ENCODE measurements around the gene CDK13.
A peak's percentile ranks its signal among the peaks of the same experiment; 100 is the strongest.
"Not testable (repeated sequence)": the region's sequence is repeated elsewhere in the genome, so short reads cannot be mapped to it uniquely, and the experiment has no call there.

The CDK13 gene

DNA sequence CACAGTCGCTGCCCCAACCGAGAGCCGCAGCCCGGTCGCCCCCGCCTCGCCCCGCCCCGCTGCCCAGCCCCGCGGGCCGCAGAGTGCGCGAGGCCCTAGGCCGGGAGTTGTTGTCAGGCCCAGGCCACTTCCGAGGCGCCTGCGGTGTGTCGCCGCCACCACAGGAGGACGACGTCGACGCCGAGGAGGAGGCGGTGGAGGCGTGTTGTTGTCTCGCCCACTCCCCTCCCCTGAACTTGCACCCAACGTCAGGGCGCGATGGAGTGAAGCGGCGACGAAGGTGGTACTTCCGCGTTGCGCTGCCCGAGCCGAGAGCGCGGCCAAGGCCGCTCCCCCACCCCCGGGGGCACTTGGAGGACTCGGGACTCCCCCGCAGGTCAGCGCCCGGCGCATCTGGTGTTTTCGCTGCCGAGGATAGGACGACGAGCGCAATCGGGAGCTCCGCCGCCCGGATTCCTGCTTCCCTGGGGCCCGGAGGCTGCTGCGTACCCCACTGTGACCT is at the start of gene CDK13:
TSS of gene CDK13 (plus strand) at position 286 of the 502 bp plus-strand sequence. CDS start 386 bp downstream, outside the sequence.
- peak; percentile 70 for DNase-seq (ENCODE audit: low read depth)

DNA sequence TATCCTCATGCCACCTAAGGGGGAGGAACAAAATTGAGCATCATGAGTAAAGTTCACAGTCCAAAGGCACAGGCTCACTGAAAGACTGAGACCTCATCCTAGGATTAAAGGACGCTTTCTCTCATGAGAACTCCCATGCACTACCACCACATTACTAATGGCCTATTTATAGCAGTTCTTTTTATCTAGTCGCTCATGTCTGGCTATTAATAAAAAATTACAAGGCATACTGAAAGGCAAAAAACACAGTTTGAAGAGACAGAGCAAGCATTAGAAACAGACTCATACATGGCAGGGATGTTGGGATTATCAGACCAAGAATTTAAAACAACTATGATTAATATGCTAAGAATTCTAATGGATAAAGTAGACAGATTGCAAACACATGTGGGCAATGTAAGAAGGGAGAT is 46.0 kb upstream of the CDK13 start:
- peak; percentile 29 for DNase-seq (ENCODE audit: low read depth)

DNA sequence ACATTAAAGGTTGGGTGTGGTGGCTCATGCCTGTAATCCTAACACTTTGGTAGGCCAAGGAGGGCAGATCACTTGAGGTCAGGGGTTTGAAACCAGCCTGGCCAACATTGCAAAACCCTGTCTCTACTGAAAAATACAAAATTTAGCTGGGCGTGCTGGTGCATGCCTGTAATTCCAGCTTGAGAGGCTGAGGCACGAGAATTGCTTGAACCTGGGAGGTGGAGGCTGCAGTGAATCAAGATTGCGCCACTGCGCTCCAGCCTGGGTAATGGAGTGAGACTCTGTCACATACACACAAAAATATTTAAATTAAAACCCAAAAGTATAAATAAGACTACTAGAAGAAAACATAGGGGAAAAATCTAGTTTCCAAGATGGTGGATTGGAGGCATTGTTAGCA is 41.9 kb upstream of the CDK13 start:
- no peak for DNase-seq (ENCODE audit: low read depth)

GRCh38 chr7:39908973-39909372 is 41.1 kb upstream of the CDK13 start:
- no peak for DNase-seq (ENCODE audit: low read depth)

DNA sequence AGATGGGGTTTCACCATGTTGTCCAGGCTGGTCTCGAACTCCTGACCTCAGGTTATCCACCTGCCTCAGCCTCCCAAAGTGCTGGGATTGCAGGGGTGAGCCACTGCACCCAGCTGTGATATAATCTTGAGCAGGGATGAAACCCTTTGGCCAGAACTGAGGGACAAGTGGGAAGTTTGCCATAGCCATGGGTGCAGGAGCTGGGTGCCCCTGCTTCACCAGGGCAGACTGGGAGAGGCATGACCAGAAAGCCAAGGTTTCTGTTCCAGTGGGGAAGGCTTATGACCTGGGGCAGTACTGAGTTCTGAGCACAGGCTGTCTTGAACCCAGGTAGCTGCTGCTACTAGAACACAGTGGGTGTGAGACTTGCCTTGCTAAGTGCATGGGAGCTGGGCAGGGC is 40.5 kb upstream of the CDK13 start:
- no peak for DNase-seq (ENCODE audit: low read depth)

DNA sequence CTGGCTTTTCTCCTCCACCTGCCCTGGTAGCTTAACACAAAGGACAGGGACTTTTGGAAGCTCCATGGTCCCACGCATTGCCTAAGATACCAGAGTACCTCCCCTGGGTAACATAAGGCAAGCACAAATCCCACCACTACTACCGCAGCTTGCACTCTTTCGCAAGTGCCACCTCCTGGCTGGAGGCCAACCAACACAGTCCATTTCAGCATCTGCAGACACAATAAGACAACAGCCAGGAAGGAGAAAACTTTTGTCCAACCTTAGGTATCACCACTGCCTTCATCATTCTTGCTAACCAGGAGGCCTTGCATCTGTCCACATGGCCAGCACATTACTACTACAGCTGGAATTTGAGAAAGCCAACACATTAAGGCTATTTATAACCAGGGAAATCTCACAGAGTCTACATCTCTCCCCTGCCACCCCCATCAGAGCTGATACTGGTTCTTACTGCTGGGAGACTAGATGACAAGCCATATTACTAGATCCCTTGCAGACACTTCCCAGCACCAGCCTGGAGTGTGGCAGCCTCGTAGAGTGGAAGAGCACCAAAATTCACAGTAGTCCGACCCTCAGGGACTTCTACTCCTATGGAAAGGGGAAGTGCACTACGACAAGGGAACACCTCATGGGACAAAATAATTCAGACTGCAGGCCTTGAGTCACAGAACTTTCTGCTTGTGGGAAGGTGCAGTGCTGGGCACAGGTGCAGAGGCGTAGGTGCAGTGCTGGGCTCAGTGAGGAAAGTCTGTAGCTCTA is 39.8 kb upstream of the CDK13 start:
- no peak for DNase-seq (ENCODE audit: low read depth)

DNA sequence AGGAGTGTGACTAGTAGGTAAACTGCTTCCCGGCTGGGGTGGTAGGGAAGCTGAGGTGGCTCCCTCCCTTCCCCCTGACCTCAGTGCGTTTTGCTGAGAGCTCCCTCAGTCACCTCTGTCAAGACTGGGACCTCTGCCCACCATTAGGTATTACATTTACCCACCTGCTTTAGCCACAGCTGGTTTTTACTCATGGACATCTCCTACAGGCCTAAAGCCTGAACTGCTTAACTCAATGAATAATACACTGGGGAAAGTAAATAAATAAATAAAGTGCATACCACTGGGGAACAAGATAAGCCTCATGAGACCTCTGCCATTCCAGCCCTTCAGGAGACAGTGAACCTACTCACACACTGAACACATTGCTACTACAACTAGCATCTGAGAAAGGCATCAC is 38.9 kb upstream of the CDK13 start:
- DNase-seq (ENCODE audit: low read depth) = no peak

DNA sequence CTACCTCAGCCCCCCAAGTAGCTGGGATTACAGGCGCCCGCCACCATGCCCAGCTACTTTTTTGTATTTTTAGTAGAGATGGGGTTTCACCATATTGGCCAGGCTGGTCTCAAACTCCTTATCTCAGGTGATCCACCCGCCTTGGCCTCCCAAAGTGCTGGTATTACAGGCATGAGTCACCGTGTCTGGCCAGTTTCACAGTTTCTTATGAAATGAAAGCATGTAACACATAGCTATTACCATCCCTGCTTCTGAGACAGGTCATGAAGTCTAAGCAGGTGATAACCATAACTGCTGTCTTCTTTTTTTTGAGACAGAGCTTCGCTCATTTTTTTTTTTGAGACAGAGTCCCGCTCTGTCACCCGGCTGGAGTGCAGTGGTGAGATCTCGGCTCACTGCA is 34.2 kb upstream of the CDK13 start:
- not testable (repeated sequence) for DNase-seq (ENCODE audit: low read depth)

- no peak for DNase-seq (ENCODE audit: low read depth)
Observed at GRCh38 chr7:39919646-39920045, 30.4 kb upstream of the CDK13 start.

- no peak for DNase-seq (ENCODE audit: low read depth)
Observed at GRCh38 chr7:39921506-39922175, 28.4 kb upstream of the CDK13 start.

DNA sequence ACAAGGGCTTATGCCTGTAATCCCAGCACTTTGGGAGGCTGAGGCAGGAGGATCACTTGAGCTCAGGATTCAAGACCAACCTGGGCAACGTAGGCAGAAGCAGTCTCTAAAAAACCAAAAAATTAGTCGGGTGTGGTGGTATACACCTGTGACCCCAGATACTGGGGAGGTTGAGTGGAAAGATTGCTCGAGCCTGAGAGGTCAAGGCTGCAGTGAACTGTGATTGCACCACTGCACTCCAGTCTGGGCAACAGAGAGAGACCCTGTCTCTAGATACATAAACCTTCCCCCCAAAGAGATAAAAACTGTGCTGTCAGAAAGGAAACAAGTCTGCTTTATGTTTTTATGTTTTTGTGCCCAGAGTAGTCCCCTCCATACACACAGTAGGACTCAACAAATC is 27.5 kb upstream of the CDK13 start:
- DNase-seq (ENCODE audit: low read depth) = no peak

DNA sequence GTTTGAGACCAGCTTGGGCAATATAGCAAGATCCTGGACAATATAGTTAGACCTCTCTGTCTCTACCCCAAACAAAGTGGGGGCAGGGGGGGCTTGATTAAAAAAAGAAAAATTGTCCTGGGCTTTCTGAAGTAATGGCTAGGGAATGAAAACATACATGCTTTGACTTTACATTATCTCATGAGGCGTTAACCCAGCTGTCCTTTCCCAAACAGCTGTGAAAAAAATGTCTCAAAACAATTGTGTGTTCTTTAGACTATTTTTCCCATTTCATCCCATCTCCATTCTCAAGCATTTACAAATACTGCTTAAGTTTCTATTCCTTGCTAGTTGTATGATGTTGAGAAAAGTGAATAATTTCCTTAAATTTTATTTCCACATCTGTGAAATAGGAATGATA is 27.0 kb upstream of the CDK13 start:
- DNase-seq (ENCODE audit: low read depth) = no peak

- no peak for DNase-seq (ENCODE audit: low read depth)
Observed at GRCh38 chr7:39924122-39924521, 25.9 kb upstream of the CDK13 start.

- no peak for DNase-seq (ENCODE audit: low read depth)
Observed at GRCh38 chr7:39926111-39926510, 23.9 kb upstream of the CDK13 start.

- DNase-seq (ENCODE audit: low read depth) = no peak
Observed at GRCh38 chr7:39927018-39927417, 23.0 kb upstream of the CDK13 start.

- no peak for DNase-seq (ENCODE audit: low read depth)
Observed at GRCh38 chr7:39934132-39934531, 15.9 kb upstream of the CDK13 start.

DNA sequence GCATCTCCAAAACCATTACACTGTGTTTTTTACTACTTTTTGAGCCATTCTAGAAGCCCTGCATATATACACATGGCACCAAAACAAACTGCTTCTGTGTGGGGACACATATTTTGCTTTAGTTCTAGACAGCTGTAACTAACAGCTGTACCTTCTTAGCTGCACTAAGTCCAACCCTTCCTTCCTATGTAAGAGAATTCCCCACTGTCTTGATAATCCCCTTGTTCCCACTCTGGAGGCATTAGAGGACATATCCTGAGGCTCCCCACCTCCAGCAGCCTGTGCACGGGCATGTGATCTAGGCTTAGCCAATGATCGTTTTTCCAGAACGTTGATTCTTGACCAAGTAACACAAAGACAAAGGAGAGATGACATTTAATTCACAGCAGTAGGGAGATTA is 13.3 kb upstream of the CDK13 start:
- DNase-seq (ENCODE audit: low read depth) = no peak

- DNase-seq (ENCODE audit: low read depth) = no peak
Observed at GRCh38 chr7:39937366-39938153, 12.5 kb upstream of the CDK13 start.

GRCh38 chr7:39942883-39943282 is 7.2 kb upstream of the CDK13 start:
- DNase-seq (ENCODE audit: low read depth) = no peak

DNA sequence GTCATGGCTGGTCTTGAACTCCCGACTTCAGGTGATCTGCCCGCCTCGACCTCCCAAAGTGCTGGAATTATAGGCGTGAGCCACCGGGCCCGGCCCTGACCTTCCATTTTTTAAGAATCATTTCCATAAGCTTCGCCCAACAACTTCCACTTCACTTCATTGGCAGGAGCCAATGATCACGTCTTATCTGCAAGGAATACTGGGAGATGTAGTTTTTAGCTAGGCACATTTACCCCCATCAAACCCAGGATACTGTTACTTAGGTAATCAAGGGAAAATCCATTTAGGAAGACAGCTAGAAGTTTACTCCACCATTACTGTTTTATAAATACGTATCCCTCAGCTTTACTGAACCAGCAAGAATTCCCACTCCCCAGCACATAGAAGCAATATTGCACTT is 3.4 kb upstream of the CDK13 start:
- DNase-seq (ENCODE audit: low read depth) = no peak

GRCh38 chr7:39948375-39948955 is 1.6 kb upstream of the CDK13 start:
- no peak for DNase-seq (ENCODE audit: low read depth)

All from HS-5 (cell line).